ENCODE measurements around the gene PSME3IP1.
"Not testable (repeated sequence)": the region's sequence is repeated elsewhere in the genome, so short reads cannot be mapped to it uniquely, and the experiment has no call there.

Gene PSME3IP1

GRCh38 chr16:57185945-57186871 is at the start of gene PSME3IP1, which contains the start of gene RSPRY1:
Gene PSME3IP1, minus strand, starts transcription at chr16:57186039. Its CDS starts 12,185 bp downstream, at chr16:57173854.
Gene RSPRY1, plus strand, starts transcription at chr16:57186329. Its CDS starts 18,330 bp downstream, at chr16:57204659.
- DNase-seq (ENCODE audit: low read depth in 4 of 4, low spot score in 1 of 4), result peak; percentile 88 to 98 (median 94)

GRCh38 chr16:57235128-57236021 is 49.5 kb upstream of the PSME3IP1 start:
- DNase-seq (ENCODE audit: low read depth in 4 of 4, low spot score in 1 of 4), result peak in 2 of 4 experiments; percentile 2 to 25

- DNase-seq (ENCODE audit: low read depth in 4 of 4, low spot score in 1 of 4), result no peak
Measured at GRCh38 chr16:57234707-57235092, 48.9 kb upstream of the PSME3IP1 start.

DNA sequence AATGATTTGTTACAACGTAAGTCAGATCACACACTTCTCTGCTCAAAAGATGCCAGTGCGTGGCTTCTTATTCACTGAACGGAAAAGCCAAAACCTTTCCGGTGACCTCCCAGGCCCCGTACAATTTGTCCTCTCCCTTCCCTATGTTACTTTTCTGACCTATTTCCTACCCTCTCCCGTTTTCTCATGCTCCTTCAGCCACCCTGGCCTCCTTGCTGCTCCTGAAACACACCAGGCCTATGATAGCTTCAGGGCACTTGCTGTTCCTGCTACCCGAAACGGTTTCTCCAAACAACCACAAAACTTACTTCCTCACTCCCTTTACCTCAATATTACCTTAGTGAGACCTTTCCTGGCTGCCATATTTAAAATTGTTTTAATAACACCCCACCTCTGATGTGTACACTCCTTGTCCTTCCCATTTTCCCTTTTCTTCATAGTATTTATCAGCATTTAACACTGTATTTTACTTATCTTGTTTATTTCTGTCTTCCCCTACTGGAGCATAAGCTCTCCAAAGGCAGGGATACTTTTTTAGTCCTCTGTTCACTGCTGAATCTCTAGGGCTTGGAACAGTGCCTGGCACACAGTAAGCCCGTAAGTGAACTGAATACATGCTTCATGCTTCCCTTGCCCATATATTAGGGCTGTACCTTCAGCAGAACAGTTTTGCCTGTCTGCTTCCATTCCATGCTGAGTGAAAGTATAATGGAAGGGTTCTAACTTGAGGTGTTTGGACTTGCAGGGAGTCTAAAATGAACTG is 48.3 kb upstream of the PSME3IP1 start:
- DNase-seq (ENCODE audit: low read depth in 4 of 4, low spot score in 1 of 4), result no peak

GRCh38 chr16:57231821-57232350 is 46.0 kb upstream of the PSME3IP1 start:
- no peak for DNase-seq (ENCODE audit: low read depth in 4 of 4, low spot score in 1 of 4)

DNA sequence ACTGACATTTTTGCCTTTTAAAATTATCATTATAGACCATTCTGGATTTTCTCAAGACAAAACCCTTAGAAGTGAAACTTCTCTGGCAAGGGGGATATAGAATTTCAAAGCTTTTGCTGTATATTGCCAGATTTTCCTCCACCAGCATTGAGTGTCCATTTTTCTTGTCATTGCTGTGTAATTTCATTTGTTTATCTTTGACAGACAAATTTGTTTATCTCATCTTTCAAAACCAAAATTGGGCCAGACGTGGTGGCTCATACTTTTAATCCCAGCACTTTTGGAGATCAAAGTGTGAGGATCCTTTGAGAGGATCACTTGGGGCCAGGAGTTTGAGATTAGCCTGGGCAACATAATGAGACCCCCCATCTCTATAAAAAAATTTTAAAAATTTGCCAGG is 43.2 kb upstream of the PSME3IP1 start:
- no peak for DNase-seq (ENCODE audit: low read depth in 4 of 4, low spot score in 1 of 4)

DNA sequence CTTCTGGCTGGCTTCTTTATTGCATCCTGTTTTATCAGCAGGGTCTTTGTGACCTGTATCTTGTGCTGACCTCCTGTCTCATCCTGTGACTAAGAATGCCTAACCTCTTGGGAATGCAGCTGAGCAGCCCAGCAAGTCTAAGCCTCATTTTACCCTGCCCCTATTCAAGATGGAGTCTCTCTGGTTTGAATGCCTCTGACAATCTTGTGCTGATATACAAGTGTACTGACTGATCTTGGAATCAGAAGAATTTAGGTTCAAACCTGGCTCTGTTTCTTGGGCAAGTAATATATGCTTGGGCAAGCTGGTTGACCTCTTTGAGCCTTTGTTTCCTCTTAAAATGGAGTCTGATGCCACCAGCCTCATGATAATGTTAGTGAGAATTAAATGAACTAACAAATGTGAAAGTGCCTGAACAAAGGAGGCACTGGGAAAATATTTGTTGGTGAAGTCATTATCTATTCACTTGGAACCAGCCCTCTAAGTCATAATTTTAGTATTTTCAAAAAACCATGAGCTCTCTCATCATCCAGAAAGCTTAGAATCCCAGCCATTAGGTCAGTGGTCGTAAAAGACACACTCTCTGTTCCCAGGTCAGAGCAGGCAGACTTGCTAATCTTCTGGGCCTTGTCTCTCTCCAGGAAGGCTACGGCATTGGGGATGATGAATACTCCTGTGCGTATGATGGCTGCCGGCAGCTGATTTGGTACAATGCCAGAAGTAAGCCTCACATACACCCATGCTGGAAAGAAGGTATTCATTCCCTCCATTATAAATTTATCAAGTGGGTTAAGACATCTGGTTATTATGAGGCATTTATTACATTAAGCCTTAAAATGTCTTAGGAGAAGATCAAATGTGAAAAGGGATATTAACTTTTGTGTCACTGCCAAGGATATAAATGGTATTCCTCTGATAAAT is 41.1 kb upstream of the PSME3IP1 start:
- no peak for DNase-seq (ENCODE audit: low read depth in 4 of 4, low spot score in 1 of 4)

DNA sequence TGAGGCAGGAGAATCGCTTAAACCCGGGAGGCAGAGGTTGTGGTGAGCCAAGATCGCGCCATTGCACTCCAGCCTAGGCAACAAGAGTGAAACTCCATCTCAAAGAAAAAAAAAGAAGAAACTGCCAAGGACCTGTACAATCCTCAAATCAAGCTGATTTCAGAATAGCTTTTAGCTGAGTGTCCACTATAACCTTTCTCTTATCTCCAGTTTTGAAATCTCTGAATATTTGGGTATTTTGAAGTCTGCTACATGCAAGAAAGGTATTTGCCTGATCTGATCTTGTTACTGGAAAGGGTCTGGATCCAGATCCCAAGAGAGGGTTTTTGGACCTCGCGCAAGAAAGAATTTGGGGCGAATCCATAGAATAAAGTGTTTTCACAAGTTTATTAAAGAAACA is 40.1 kb upstream of the PSME3IP1 start:
- DNase-seq (ENCODE audit: low read depth in 4 of 4, low spot score in 1 of 4), result no peak

- no peak for DNase-seq (ENCODE audit: low read depth in 4 of 4, low spot score in 1 of 4)
Measured at GRCh38 chr16:57224651-57225335, 39.0 kb upstream of the PSME3IP1 start.

DNA sequence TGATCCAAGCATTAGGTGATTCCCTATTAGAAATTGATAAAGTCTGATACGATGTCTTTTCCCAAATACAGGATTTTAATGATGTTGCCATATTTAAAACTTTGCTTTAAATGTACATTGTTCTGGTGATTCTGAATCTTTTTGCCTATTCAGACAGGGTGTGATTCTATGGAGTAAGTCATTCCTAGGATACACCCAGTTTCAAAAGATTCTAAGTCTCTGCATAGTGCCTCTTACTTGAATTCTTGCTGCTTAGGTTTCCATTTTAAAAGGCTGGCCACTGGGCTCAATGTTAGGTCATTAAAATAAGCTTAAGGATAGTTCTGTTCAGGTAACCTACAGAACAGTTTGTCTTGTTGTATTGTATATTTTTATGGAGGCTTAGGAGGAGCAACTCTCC is 37.2 kb upstream of the PSME3IP1 start:
- DNase-seq (ENCODE audit: low read depth in 4 of 4, low spot score in 1 of 4), result no peak

- no peak for DNase-seq (ENCODE audit: low read depth in 4 of 4, low spot score in 1 of 4)
Measured at GRCh38 chr16:57216968-57217367, 31.1 kb upstream of the PSME3IP1 start.

- no peak for DNase-seq (ENCODE audit: low read depth in 4 of 4, low spot score in 1 of 4)
Measured at GRCh38 chr16:57213462-57213861, 27.6 kb upstream of the PSME3IP1 start.

- no peak for DNase-seq (ENCODE audit: low read depth in 4 of 4, low spot score in 1 of 4)
Measured at GRCh38 chr16:57209780-57210179, 23.9 kb upstream of the PSME3IP1 start.

DNA sequence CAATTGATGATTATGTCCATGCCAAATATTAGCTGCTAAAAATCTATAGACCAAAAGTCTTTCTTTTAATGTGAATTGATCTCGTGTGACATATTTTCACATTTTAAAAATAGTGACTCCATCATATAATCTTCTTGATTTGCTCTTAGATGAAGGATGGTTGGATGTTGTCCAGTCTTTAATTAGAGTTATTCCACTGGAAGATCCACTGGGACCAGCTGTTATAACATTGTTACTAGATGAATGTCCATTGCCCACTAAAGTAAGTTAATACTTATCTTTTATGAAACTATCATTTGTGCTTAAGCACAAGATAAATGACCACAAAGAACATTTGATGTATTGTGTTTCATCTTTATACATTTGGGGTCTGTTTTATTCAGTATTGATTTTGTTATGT is 23.1 kb upstream of the PSME3IP1 start:
- no peak for DNase-seq (ENCODE audit: low read depth in 4 of 4, low spot score in 1 of 4)

DNA sequence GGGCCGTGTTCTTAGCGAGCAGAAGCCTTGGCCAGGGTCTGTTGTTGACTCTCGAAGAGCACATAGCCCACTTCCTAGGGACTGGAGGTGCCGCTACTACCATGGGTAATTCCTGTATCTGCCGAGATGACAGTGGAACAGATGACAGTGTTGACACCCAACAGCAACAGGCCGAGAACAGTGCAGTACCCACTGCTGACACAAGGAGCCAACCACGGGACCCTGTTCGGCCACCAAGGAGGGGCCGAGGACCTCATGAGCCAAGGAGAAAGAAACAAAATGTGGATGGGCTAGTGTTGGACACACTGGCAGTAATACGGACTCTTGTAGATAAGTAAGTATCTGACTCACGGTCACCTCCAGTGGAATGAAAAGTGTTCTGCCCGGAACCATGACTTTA is 18.8 kb upstream of the PSME3IP1 start:
- no peak for DNase-seq (ENCODE audit: low read depth in 4 of 4, low spot score in 1 of 4)

- DNase-seq (ENCODE audit: low read depth in 4 of 4, low spot score in 1 of 4), result no peak
Measured at GRCh38 chr16:57203451-57203850, 17.6 kb upstream of the PSME3IP1 start.

DNA sequence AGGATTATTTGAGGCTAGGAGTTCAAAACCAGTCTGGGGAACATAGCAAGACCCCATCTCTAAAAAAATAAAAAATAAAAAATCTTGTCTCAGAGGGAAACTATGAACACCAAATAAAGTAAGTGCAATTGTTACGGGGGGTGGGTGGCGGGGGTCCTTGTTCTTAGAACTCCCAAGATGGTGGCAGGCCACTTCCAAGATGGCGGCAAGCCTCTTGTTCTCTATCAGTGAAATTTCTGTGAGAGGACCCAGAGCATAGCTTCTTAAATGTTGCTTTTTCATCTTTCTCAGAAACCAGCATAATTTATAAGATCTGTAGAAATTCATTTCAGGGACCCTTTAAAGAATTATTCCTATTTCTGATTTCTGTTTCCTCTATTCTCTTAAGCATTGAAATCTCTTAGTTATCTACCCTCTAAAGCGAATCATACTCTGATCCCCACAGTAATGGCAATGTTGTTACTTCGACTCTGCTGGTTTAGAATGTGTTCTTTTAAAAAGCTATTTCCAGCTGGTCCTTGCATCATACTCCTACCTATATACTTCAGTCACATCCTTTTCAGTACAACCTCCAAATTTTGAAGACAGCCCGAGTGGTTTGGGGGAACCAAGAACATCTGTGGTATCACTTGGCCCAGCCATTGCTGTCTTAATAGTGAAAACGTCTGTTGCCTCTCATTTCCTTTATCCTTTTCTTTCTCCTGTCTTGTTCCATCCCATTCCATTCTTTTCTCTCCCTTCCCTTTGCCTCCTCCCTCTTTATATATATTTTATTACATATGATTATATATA is 16.5 kb upstream of the PSME3IP1 start:
- DNase-seq (ENCODE audit: low read depth in 4 of 4, low spot score in 1 of 4), result no peak

DNA sequence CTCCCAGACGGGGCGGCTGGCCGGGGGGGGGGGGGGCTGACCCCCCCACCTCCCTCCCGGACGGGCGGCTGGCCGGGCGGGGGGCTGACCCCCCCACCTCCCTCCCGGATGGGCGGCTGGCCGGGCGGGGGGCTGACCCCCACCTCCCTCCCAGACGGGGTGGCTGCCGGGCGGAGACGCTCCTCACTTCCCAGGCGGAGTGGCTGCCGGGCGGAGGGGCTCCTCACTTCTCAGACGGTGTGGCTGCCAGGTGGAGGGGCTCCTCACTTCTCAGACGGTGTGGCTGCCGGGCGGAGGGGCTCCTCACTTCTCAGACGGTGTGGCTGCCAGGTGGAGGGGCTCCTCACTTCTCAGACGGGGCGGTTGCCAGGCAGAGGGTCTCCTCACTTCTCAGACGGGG is 15.1 kb upstream of the PSME3IP1 start:
- DNase-seq (ENCODE audit: low read depth in 4 of 4, low spot score in 1 of 4), result not testable (repeated sequence)

All from stimulated activated CD4-positive, alpha-beta T cell treated with anti-CD3 and anti-CD28 coated beads, Interleukin-1b, Interleukin-23, amount 100 ng/mL, for 24 hours (primary cell).